ENCODE measurements around the gene SLC16A4.

- no peak for TF ChIP-seq CTCF (IDR thresholded peaks at IDR 0.05; ENCODE audit: poor library complexity)
- no peak for TF ChIP-seq EZH2 (IDR thresholded peaks at IDR 0.05; ENCODE audit: borderline replicate concordance)
These were observed 18.5 kb upstream of the SLC16A4 start for GRCh38 chr1:110409316-110409715.

Data from hepatocyte (in vitro differentiated cells).